K562 (cell line): ENCODE data around the gene ZNF43. TPM values are rescaled to one million over a fixed set of nuclear protein-coding genes. Genes with fewer than 3 reads are reported as not detected.

Source experiments
- ADNP ChIP-seq: fragments of 200-800 bp; sonication (Bioruptor generic); IDR thresholded peaks from 2 replicates; pipeline ENCODE4 v1.6.1; 2016; ENCODE audit warnings: missing genetic modification characterization, missing compliant biosample characterization
- JUNB ChIP-seq: fragments of 450-650 bp; formaldehyde crosslinking; conservative IDR thresholded peaks from 2 replicates; pipeline ENCODE4 v1.4.0; 2020; ENCODE audit warnings: mild to moderate bottlenecking
- MEIS2 ChIP-seq: fragments of 450-650 bp; IDR thresholded peaks from 2 replicates; pipeline ENCODE4 v1.6.1; 2014; ENCODE audit warnings: mild to moderate bottlenecking; ENCODE audit not compliant: partially characterized antibody
- MYC ChIP-seq, 2 experiments: fragments of 250-450 bp in 1 of 2; sonication (Bioruptor Pico) in 1 of 2; IDR thresholded peaks; 2 replicates each; pipeline versions ENCODE4 v1.5.1 to v1.6.1; 2012 to 2021; ENCODE audit warnings: low read depth in 2 of 2, borderline replicate concordance in 1 of 2, improper control_type of control experiment in 1 of 2, low read length in 1 of 2, mild to moderate bottlenecking in 1 of 2, moderate library complexity in 1 of 2
- NFIC ChIP-seq: fragments of 450-650 bp; IDR thresholded peaks from 2 replicates; pipeline ENCODE4 v1.6.1; 2017; ENCODE audit warnings: mild to moderate bottlenecking, inconsistent platforms
- POLR2B ChIP-seq: fragments of 450-650 bp; IDR thresholded peaks from 2 replicates; pipeline ENCODE4 v1.6.1; 2018; ENCODE audit warnings: low read depth; ENCODE audit not compliant: partially characterized antibody
- RBBP5 ChIP-seq: fragments of 200-600 bp; sonication (generic); IDR thresholded peaks from 2 replicates; pipeline ENCODE4 v1.6.1; 2012; ENCODE audit warnings: borderline replicate concordance, mild to moderate bottlenecking, low read length, control low read depth, inconsistent platforms; ENCODE audit not compliant: insufficient read depth, poor library complexity, severe bottlenecking
- SMARCB1 ChIP-seq: IDR thresholded peaks from 2 replicates; pipeline ENCODE4 v1.6.1; 2011; ENCODE audit warnings: improper control_type of control experiment, low read depth; ENCODE audit not compliant: insufficient read length
- TSC22D4 ChIP-seq: fragments of 450-650 bp; IDR thresholded peaks from 2 replicates; pipeline ENCODE4 v1.6.1; 2016; ENCODE audit warnings: missing genetic modification characterization, missing biosample characterization, control low read depth
- ZNF124 ChIP-seq: sonication (generic); formaldehyde crosslinking; IDR thresholded peaks from 2 replicates; pipeline ENCODE4 v1.8.1; 2022; ENCODE audit warnings: missing genetic modification reagents
- ZNF146 ChIP-seq: IDR thresholded peaks from one replicate; pipeline ENCODE4 v1.6.1; 2018; ENCODE audit warnings: missing compliant biosample characterization; ENCODE audit not compliant: unreplicated experiment
- ZNF57 ChIP-seq: fragments of 450-650 bp; formaldehyde crosslinking; IDR thresholded peaks from 2 replicates; pipeline ENCODE4 v1.4.0; 2020; ENCODE audit warnings: mild to moderate bottlenecking, moderate library complexity
- ZNF696 ChIP-seq: fragments of 250-450 bp; sonication (Bioruptor Pico); conservative IDR thresholded peaks from 2 replicates; pipeline ENCODE4 v1.4.0; 2020; ENCODE audit warnings: mild to moderate bottlenecking, moderate library complexity
- polyA plus RNA-seq, 8 experiments: library from polyadenylated mRNA; depleted of rRNA in 4 of 8; stranded (reverse) in 5 of 8; unstranded in 3 of 8; fragments of >200 nt; fragmentation: Nextera tagmentation in 2 of 8; fragmentation: Illumina TruSeq in 1 of 8; extraction: Ambion mirVana in 2 of 8; extraction: Trizol in 1 of 8; gene quantifications; 2 replicates each; pipeline versions ENCODE4 v1.2.1 to v1.2.3, GENCODE V29; 2011 to 2014; ENCODE audit warnings: inconsistent platforms in 1 of 8, missing spikeins in 1 of 8
- total RNA-seq, 7 experiments: library from RNA; depleted of rRNA in 6 of 7; stranded (reverse); fragments of >200 nt in 6 of 7; fragmentation: Illumina TruSeq in 2 of 7; extraction: Trizol in 2 of 7; gene quantifications; 2 replicates each; pipeline versions ENCODE4 v1.2.1 to v1.2.3, GENCODE V29; 2011 to 2021; ENCODE audit warnings: low replicate concordance in 1 of 7
- TF ChIP-seq, protein P1 (sequence below): fragments of 450-650 bp; IDR thresholded peaks from 2 replicates; pipeline ENCODE4 v1.6.1; 2016; ENCODE audit warnings: low read depth, mild to moderate bottlenecking, moderate library complexity
- TF ChIP-seq, protein P2 (sequence below): sonication (generic); IDR thresholded peaks from 2 replicates; pipeline ENCODE4 v1.6.1; 2016
- TF ChIP-seq, protein P3 (sequence below): fragments of 250-450 bp; sonication (Bioruptor Pico); IDR thresholded peaks from 2 replicates; pipeline ENCODE4 v1.8.0; 2021; ENCODE audit warnings: moderate library complexity, mild to moderate bottlenecking, inconsistent platforms
- TF ChIP-seq, protein P4 (sequence below): fragments of 450-650 bp; IDR thresholded peaks from 2 replicates; pipeline ENCODE4 v1.6.1; 2017; ENCODE audit warnings: antibody characterized with exemption, mild to moderate bottlenecking
- TF ChIP-seq, protein P5 (sequence below): sonication (generic); formaldehyde crosslinking; IDR thresholded peaks from 2 replicates; pipeline ENCODE4 v1.8.0; 2023; ENCODE audit warnings: mild to moderate bottlenecking, missing genetic modification reagents

ZNF43 gene
- total and polyA plus RNA-seq, 9 of the 15 experiments (the other 6 are each of a cell fraction or from before 2014, with no cell fraction given): 3.6 to 18.6 (median 9.2) TPM

DNA sequence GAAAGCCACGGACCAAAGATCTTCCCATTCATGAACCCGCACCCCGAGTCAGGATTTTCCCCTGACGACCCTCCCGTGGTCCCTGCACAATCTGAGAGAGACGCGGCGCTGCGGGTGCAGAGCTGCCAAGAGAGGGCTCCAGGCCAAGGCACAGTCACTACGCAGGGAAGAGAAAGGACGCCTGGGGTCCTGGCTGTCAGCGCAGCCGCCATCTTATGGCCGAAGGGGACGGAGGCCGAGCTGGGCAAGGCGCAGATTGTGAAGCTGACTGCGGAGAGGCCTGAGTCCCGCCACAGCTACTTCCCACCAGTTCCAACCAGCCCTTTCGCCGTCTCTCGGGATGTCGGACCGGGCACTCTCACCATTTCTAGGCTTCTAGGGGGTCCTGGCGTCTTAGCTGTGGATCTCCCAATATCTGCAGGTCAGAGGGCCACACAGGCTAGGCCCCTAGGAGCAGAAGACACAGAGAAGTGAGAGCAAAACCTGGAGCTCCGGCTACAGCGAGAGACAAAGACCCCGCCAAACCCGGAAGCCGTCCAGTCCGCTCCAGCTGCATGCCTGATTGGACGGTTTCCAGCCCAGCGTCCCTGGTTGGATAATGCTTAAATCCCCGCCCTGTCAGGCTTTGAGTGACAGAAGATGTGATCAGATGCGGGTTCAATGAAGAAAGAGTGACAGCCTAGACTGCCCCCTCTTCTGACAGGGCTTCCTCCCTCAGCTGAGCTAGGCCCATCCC lies 68.7 kb downstream of the ZNF43 start, which contains the start of gene ZNF100 (continued):
- TF ChIP-seq MYC (IDR thresholded peaks at IDR 0.05; ENCODE audit: low read depth, low read length) (peak; percentile 34), MYC (CRISPR knock-in tag; IDR thresholded peaks at IDR 0.05; ENCODE audit: borderline replicate concordance, low read depth) (no peak), ZNF696 (CRISPR knock-in tag) (no peak), MEIS2 (peak; percentile 93), JUNB (CRISPR knock-in tag) (no peak), ZNF146 (CRISPR knock-in tag) (no peak), ADNP (tag) (no peak), NFIC (no peak; the same call in none of the 2 replicates), ZNF124 (CRISPR knock-in tag) (no peak), POLR2B (peak; percentile 88), RBBP5 (peak; percentile 91), SMARCB1 (no peak), TSC22D4 (tag) (no peak), ZNF57 (CRISPR knock-in tag) (no peak)
- TF ChIP-seq, protein P1, sequence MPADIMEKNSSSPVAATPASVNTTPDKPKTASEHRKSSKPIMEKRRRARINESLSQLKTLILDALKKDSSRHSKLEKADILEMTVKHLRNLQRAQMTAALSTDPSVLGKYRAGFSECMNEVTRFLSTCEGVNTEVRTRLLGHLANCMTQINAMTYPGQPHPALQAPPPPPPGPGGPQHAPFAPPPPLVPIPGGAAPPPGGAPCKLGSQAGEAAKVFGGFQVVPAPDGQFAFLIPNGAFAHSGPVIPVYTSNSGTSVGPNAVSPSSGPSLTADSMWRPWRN: no peak
- TF ChIP-seq, protein P2, sequence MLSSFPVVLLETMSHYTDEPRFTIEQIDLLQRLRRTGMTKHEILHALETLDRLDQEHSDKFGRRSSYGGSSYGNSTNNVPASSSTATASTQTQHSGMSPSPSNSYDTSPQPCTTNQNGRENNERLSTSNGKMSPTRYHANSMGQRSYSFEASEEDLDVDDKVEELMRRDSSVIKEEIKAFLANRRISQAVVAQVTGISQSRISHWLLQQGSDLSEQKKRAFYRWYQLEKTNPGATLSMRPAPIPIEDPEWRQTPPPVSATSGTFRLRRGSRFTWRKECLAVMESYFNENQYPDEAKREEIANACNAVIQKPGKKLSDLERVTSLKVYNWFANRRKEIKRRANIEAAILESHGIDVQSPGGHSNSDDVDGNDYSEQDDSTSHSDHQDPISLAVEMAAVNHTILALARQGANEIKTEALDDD: no peak
- TF ChIP-seq, protein P3, sequence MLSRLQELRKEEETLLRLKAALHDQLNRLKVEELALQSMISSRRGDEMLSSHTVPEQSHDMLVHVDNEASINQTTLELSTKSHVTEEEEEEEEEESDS (CRISPR knock-in tag): no peak
- TF ChIP-seq, protein P4, sequence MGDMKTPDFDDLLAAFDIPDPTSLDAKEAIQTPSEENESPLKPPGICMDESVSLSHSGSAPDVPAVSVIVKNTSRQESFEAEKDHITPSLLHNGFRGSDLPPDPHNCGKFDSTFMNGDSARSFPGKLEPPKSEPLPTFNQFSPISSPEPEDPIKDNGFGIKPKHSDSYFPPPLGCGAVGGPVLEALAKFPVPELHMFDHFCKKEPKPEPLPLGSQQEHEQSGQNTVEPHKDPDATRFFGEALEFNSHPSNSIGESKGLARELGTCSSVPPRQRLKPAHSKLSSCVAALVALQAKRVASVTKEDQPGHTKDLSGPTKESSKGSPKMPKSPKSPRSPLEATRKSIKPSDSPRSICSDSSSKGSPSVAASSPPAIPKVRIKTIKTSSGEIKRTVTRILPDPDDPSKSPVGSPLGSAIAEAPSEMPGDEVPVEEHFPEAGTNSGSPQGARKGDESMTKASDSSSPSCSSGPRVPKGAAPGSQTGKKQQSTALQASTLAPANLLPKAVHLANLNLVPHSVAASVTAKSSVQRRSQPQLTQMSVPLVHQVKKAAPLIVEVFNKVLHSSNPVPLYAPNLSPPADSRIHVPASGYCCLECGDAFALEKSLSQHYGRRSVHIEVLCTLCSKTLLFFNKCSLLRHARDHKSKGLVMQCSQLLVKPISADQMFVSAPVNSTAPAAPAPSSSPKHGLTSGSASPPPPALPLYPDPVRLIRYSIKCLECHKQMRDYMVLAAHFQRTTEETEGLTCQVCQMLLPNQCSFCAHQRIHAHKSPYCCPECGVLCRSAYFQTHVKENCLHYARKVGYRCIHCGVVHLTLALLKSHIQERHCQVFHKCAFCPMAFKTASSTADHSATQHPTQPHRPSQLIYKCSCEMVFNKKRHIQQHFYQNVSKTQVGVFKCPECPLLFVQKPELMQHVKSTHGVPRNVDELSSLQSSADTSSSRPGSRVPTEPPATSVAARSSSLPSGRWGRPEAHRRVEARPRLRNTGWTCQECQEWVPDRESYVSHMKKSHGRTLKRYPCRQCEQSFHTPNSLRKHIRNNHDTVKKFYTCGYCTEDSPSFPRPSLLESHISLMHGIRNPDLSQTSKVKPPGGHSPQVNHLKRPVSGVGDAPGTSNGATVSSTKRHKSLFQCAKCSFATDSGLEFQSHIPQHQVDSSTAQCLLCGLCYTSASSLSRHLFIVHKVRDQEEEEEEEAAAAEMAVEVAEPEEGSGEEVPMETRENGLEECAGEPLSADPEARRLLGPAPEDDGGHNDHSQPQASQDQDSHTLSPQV: 0 out of 2 replicates have a peak, but pooled peaks have one; percentile 11
- TF ChIP-seq, protein P5, sequence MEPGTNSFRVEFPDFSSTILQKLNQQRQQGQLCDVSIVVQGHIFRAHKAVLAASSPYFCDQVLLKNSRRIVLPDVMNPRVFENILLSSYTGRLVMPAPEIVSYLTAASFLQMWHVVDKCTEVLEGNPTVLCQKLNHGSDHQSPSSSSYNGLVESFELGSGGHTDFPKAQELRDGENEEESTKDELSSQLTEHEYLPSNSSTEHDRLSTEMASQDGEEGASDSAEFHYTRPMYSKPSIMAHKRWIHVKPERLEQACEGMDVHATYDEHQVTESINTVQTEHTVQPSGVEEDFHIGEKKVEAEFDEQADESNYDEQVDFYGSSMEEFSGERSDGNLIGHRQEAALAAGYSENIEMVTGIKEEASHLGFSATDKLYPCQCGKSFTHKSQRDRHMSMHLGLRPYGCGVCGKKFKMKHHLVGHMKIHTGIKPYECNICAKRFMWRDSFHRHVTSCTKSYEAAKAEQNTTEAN: no peak
